ENCODE results near the gene PITX1.
A peak's percentile ranks its signal among the peaks of the same experiment; 100 is the strongest.

PITX1 gene

DNA sequence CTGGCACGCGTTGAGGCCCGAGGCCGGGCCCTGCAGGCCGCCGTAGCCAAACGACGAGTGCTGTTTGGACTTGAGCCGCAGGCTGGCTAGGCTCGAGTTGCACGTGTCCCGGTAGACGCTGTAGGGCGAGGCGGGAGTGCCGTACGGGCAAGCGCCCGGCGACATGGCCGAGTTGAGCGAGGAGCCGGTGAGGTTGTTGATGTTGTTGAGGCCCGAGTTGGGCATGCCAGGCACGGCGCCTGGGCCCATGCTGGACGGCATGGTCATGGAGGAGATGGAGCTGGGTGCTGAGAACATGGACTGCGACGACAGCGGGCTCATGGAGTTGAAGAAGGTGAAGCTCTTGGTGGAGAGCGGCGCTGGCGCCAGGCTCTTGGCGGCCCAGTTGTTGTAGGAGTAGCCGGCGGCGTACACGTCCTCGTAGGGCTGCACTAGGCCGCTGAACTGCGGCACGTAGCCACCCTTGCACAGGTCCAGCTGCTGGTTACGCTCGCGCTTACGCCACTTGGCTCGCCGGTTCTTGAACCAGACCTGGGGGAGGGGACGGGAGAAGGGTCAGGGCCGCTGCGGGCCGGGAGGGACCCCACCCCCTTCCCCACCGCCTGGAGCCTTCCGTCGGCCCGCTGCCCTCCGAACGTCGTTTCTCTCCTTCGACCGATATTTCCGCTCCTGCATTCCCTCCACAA is 5.1 kb downstream of the PITX1 start:
- peaks cover 77% of the 10 kb centered on the region for H3K27me3 ChIP-seq (ENCODE audit: insufficient read depth, insufficient read length)
- no peaks in the 10 kb centered on the region for H3K9me3 ChIP-seq (ENCODE audit: insufficient read depth, low read length)
- peaks cover 4% of the 10 kb centered on the region for H3K4me1 ChIP-seq (ENCODE audit: insufficient read depth, insufficient read length)
- DNase-seq (ENCODE audit: low read depth, low spot score), result no peak
- H3K36me3 ChIP-seq (ENCODE audit: insufficient read depth, insufficient read length, low read length), result no peaks in the 10 kb centered on the region
- H3K9ac ChIP-seq (ENCODE audit: insufficient read length, low read depth), result no peak overlapping the region
- H3K4me3 ChIP-seq (ENCODE audit: insufficient read length, low read depth), result peak overlapping the region; percentile 18
- TF ChIP-seq ZNF274 (IDR thresholded peaks at IDR 0.05; ENCODE audit: low read depth, low read length) (no peak), YY1 (IDR thresholded peaks at IDR 0.05; ENCODE audit: insufficient read depth, insufficient read length) (no peak), SUZ12 (IDR thresholded peaks at IDR 0.05; ENCODE audit: extremely low read depth, insufficient read depth, insufficient read length) (peak; percentile 76)

DNA sequence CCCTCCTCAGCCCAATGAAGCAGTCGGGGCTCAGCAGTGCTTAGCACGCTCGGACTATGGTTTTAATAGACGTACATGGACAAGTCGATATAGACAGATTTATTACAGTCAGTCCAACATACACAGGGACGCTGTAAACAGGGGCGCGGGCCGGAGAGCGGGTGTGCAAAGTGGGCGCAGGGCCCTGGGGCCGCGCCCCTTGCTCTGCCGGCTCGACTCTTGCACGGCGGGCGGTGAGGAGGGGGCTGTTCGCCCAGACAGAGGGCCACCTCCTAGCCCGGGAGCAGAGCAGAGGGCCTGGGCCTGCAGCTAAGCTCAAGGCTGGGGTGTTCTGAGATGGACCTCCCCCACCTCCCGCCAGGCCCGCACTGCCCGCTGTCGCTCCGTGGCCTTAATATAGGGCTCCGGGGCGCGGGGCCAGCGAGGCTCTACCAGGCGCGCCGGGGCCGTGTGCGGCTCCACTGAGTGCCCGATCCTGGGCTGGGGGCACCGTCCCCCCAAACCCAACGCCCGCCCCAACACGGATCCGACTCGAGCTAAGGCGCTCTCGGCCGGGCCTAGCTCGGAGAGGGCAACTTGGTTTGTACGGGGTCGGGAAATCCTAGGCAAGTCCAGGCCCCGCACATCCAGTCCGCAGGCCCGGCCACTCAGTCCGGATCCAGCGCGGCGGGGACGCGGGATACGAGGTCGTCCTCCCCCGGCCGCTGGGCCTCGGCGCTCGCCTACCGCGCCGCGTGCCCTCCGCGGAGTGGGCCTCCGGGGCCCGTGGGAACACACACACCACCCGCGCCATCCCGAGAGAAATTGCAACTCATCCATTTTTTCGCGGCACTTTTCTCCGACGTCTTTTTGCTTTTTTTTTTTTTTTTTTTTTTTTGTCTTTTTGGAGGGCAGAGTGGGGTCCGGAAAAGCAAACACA is 6.1 kb downstream of the PITX1 start:
- H3K9me3 ChIP-seq (ENCODE audit: insufficient read depth, low read length), result no peaks in the 10 kb centered on the region
- H3K4me1 ChIP-seq (ENCODE audit: insufficient read depth, insufficient read length), result peaks cover 4% of the 10 kb centered on the region
- no peak for DNase-seq (ENCODE audit: low read depth, low spot score)
- peak; percentile 38 for TF ChIP-seq SUZ12 (IDR thresholded peaks at IDR 0.05; ENCODE audit: extremely low read depth, insufficient read depth, insufficient read length)
- no peak for TF ChIP-seq YY1 (IDR thresholded peaks at IDR 0.05; ENCODE audit: insufficient read depth, insufficient read length)
- no peak for TF ChIP-seq ZNF274 (IDR thresholded peaks at IDR 0.05; ENCODE audit: low read depth, low read length)
- H3K36me3 ChIP-seq (ENCODE audit: insufficient read depth, insufficient read length, low read length), result no peaks in the 10 kb centered on the region
- peaks cover 71% of the 10 kb centered on the region for H3K27me3 ChIP-seq (ENCODE audit: insufficient read depth, insufficient read length)
- no peak overlapping the region for H3K9ac ChIP-seq (ENCODE audit: insufficient read length, low read depth)
- no peak overlapping the region for H3K4me3 ChIP-seq (ENCODE audit: insufficient read length, low read depth)

DNA sequence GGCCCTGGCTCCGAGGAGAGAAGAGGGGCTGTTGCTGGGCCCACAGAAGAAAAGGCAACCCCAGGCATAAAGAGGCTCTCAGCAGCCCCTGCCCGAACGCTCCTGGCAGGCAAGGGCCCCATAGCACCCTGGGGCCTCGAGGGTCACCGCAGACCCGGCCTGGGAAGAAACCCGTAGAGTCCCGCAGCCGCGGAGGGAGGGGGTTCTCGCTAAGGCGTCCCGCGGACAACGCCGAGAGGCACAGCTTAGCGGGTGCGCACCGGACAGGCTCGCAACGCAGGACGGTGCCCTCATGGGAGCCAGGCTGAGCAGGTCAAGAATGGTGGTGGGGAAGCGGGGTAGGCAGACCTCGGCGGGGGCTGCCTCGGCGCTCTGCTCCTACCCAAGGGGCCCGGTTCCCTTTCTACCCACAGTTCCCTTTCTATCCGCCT is 6.7 kb downstream of the PITX1 start:
- peaks cover 64% of the 10 kb centered on the region for H3K27me3 ChIP-seq (ENCODE audit: insufficient read depth, insufficient read length)
- no peak overlapping the region for H3K4me3 ChIP-seq (ENCODE audit: insufficient read length, low read depth)
- H3K9me3 ChIP-seq (ENCODE audit: insufficient read depth, low read length), result no peaks in the 10 kb centered on the region
- peak overlapping the region; percentile 21 for H3K9ac ChIP-seq (ENCODE audit: insufficient read length, low read depth)
- peaks cover 4% of the 10 kb centered on the region for H3K4me1 ChIP-seq (ENCODE audit: insufficient read depth, insufficient read length)
- DNase-seq (ENCODE audit: low read depth, low spot score), result no peak
- TF ChIP-seq SUZ12 (IDR thresholded peaks at IDR 0.05; ENCODE audit: extremely low read depth, insufficient read depth, insufficient read length), result no peak
- TF ChIP-seq ZNF274 (IDR thresholded peaks at IDR 0.05; ENCODE audit: low read depth, low read length), result no peak
- TF ChIP-seq YY1 (IDR thresholded peaks at IDR 0.05; ENCODE audit: insufficient read depth, insufficient read length), result no peak
- H3K36me3 ChIP-seq (ENCODE audit: insufficient read depth, insufficient read length, low read length), result no peaks in the 10 kb centered on the region

- DNase-seq (ENCODE audit: low read depth, low spot score), result no peak
- Histone ChIP-seq H3K4me3 (ENCODE audit: insufficient read length, low read depth) (no peak overlapping the region), H3K9me3 (ENCODE audit: insufficient read depth, low read length) (no peaks in the 10 kb centered on the region), H3K27me3 (ENCODE audit: insufficient read depth, insufficient read length) (peaks cover 59% of the 10 kb centered on the region), H3K9ac (ENCODE audit: insufficient read length, low read depth) (peak overlapping the region; percentile 21), H3K4me1 (ENCODE audit: insufficient read depth, insufficient read length) (peaks cover 4% of the 10 kb centered on the region), H3K36me3 (ENCODE audit: insufficient read depth, insufficient read length, low read length) (no peaks in the 10 kb centered on the region)
- no peak for TF ChIP-seq SUZ12 (IDR thresholded peaks at IDR 0.05; ENCODE audit: extremely low read depth, insufficient read depth, insufficient read length)
- TF ChIP-seq YY1 (IDR thresholded peaks at IDR 0.05; ENCODE audit: insufficient read depth, insufficient read length), result no peak
- no peak for TF ChIP-seq ZNF274 (IDR thresholded peaks at IDR 0.05; ENCODE audit: low read depth, low read length)
Observed at GRCh38 chr5:135026645-135027265, 7.3 kb downstream of the PITX1 start.

DNA sequence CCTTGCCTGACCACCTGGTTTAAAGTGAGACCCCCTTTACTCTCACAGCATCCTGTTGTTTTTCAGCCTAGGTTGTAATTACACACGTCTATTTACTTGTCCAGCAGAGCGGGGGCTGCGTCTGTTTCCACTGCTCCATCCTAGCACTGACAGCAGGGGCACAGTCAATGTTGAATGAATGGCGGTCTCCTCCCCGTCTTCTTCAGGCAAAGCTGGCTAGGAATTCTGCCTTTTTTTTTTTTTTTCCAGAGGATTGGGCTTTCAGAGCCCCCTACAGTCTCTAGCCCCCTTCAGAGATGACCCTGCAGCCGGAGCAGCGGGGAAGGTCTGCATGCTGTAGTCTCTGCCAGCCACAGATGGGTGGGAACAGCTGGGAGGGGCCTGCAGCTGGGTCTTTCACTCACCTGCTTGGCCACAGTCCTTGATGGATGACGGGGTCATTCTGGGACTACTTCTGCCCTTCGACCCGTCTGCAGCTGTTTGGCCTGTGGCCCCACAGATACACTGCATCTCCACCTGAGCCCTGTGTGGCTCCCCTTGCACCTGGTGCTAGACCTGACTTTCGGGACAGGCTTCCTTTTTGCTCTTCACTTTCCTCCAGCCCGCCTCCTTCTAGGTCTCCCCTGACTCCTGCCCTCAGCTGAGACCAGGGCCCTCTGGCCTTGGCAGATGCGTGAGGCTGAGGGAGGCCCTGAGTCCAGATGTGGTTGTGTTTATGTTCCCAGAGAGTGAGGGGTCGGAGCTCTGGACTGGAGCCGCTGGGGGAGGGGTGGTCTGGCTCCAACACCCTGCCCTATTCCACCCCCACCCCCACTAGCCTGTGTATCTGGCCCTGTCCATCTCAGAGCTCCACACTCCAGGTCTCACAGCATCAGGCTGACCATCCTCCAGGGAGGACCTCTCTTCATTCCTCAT is 8.0 kb downstream of the PITX1 start:
- Histone ChIP-seq H3K36me3 (ENCODE audit: insufficient read depth, insufficient read length, low read length) (no peaks in the 10 kb centered on the region), H3K27me3 (ENCODE audit: insufficient read depth, insufficient read length) (peaks cover 51% of the 10 kb centered on the region), H3K9me3 (ENCODE audit: insufficient read depth, low read length) (no peaks in the 10 kb centered on the region), H3K4me1 (ENCODE audit: insufficient read depth, insufficient read length) (peaks cover 4% of the 10 kb centered on the region), H3K9ac (ENCODE audit: insufficient read length, low read depth) (no peak overlapping the region), H3K4me3 (ENCODE audit: insufficient read length, low read depth) (no peak overlapping the region)
- no peak for TF ChIP-seq YY1 (IDR thresholded peaks at IDR 0.05; ENCODE audit: insufficient read depth, insufficient read length)
- no peak for TF ChIP-seq SUZ12 (IDR thresholded peaks at IDR 0.05; ENCODE audit: extremely low read depth, insufficient read depth, insufficient read length)
- no peak for TF ChIP-seq ZNF274 (IDR thresholded peaks at IDR 0.05; ENCODE audit: low read depth, low read length)
- no peak for DNase-seq (ENCODE audit: low read depth, low spot score)

- H3K9ac ChIP-seq (ENCODE audit: insufficient read length, low read depth), result no peak overlapping the region
- TF ChIP-seq YY1 (IDR thresholded peaks at IDR 0.05; ENCODE audit: insufficient read depth, insufficient read length), result no peak
- no peak for TF ChIP-seq SUZ12 (IDR thresholded peaks at IDR 0.05; ENCODE audit: extremely low read depth, insufficient read depth, insufficient read length)
- TF ChIP-seq ZNF274 (IDR thresholded peaks at IDR 0.05; ENCODE audit: low read depth, low read length), result no peak
- H3K27me3 ChIP-seq (ENCODE audit: insufficient read depth, insufficient read length), result peaks cover 42% of the 10 kb centered on the region
Observed at GRCh38 chr5:135024956-135025729, 8.9 kb downstream of the PITX1 start.

More at GRCh38 chr5:135024956-135025729, 8.9 kb downstream of the PITX1 start:
- Histone ChIP-seq H3K36me3 (ENCODE audit: insufficient read depth, insufficient read length, low read length) (no peaks in the 10 kb centered on the region), H3K4me1 (ENCODE audit: insufficient read depth, insufficient read length) (peaks cover 4% of the 10 kb centered on the region), H3K9me3 (ENCODE audit: insufficient read depth, low read length) (no peaks in the 10 kb centered on the region), H3K4me3 (ENCODE audit: insufficient read length, low read depth) (no peak overlapping the region)
- no peak for DNase-seq (ENCODE audit: low read depth, low spot score)
